ENCODE results near the gene ADORA1.

Gene ADORA1

DNA sequence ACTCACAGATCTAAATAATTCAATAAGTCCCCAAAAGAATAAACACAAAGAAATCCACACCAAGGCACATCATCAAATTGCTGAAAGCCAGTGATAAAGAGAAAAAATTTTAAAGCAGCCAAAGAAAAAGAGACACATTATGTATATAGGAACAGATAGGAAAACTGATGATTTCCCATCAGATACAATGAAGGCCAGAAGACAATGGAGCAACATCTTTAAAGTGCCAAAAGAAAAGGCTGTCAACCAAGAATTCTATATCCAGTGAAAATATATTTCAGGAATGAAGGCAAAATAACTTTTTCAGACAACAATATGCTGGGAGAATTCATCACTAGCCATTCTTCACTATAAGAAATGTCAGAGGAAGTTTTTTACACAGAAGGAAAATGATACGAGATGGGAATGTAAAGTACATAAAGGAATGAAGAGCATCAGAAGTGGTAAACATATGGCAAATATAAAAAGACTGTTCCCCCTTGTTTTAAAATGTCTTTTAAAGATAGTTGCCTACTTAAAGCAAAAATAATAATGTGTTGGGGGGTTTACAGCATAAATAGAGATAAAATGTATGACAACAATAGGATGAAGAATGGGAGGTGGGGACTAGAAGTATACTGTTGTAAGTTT is 32.4 kb upstream of the ADORA1 start:
- no peak for TF ChIP-seq EP300 (IDR thresholded peaks at IDR 0.05; ENCODE audit: borderline replicate concordance)
- TF ChIP-seq TAF1 (IDR thresholded peaks at IDR 0.05; ENCODE audit: low read depth), result no peak
- TF ChIP-seq CEBPB (IDR thresholded peaks at IDR 0.05), result no peak
- no peak for TF ChIP-seq TCF12 (IDR thresholded peaks at IDR 0.05; ENCODE audit: low read depth)
- TF ChIP-seq CREB1 (IDR thresholded peaks at IDR 0.05; ENCODE audit: low read depth), result no peak
- no peak for TF ChIP-seq TEAD4 (IDR thresholded peaks at IDR 0.05)
- TF ChIP-seq NFIC (IDR thresholded peaks at IDR 0.05), result no peak
- TF ChIP-seq ZBTB7A (IDR thresholded peaks at IDR 0.05; ENCODE audit: low read depth), result no peak
- TF ChIP-seq, protein P1, sequence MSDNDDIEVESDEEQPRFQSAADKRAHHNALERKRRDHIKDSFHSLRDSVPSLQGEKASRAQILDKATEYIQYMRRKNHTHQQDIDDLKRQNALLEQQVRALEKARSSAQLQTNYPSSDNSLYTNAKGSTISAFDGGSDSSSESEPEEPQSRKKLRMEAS (IDR thresholded peaks at IDR 0.05), result no peak
- no peak for TF ChIP-seq EGR1 (IDR thresholded peaks at IDR 0.05)
- TF ChIP-seq RAD21 (IDR thresholded peaks at IDR 0.05; ENCODE audit: low read depth), result no peak
- TF ChIP-seq YY1 (IDR thresholded peaks at IDR 0.05; ENCODE audit: low read depth), result no peak

DNA sequence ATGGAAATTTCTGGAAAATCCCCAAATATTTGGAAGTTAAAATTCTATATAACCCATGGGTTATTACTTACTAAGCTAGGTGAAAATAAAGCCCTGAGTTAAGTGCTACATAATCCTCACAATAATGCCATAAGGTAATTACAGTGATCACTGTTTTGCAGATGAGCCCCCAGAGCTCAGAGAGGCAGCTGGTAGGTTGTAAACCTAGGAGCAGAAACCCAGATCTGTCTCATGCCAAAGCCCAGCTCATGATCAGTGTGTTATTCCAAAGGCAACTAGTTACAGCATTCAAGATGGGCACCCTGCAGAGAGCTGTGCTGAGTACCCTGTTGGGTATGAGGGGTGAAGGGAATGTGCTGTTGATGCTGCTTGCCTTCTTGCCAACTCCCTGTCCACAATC is 31.0 kb upstream of the ADORA1 start:
- TF ChIP-seq EGR1 (IDR thresholded peaks at IDR 0.05) (no peak), ZBTB7A (IDR thresholded peaks at IDR 0.05; ENCODE audit: low read depth) (no peak)

DNA sequence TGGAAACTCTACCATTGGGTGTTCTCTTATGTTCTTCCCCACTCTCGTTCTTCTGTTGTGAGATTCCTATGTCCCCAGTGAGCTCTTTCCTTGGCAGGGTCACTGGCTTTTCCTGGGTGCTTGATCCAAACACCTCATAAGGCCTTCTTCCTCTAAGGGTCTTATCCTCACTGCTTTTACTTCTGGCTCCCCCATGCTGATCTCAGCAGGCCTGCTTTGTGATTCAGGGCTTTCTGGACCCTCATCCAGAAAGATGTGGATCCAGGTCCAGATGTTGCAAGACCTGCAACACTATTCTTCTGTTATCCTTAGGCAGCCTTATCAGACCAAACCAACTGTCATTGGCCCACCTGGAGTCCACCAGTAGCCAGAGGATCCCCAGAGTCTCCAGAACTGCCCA is 30.5 kb upstream of the ADORA1 start:
- TF ChIP-seq ZBTB7A (IDR thresholded peaks at IDR 0.05; ENCODE audit: low read depth) (no peak), EP300 (IDR thresholded peaks at IDR 0.05; ENCODE audit: borderline replicate concordance) (no peak), CEBPB (IDR thresholded peaks at IDR 0.05) (no peak), CREB1 (IDR thresholded peaks at IDR 0.05; ENCODE audit: low read depth) (no peak), FOXM1 (IDR thresholded peaks at IDR 0.05; ENCODE audit: borderline replicate concordance, low read depth) (no peak), TAF1 (IDR thresholded peaks at IDR 0.05; ENCODE audit: low read depth) (no peak), YY1 (IDR thresholded peaks at IDR 0.05; ENCODE audit: low read depth) (no peak), NFIC (IDR thresholded peaks at IDR 0.05) (no peak), EGR1 (IDR thresholded peaks at IDR 0.05) (no peak)
- TF ChIP-seq, protein P2, sequence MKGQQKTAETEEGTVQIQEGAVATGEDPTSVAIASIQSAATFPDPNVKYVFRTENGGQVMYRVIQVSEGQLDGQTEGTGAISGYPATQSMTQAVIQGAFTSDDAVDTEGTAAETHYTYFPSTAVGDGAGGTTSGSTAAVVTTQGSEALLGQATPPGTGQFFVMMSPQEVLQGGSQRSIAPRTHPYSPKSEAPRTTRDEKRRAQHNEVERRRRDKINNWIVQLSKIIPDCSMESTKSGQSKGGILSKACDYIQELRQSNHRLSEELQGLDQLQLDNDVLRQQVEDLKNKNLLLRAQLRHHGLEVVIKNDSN (IDR thresholded peaks at IDR 0.05), result no peak
- TF ChIP-seq, protein P1 (IDR thresholded peaks at IDR 0.05), result no peak
- TF ChIP-seq, protein P3, sequence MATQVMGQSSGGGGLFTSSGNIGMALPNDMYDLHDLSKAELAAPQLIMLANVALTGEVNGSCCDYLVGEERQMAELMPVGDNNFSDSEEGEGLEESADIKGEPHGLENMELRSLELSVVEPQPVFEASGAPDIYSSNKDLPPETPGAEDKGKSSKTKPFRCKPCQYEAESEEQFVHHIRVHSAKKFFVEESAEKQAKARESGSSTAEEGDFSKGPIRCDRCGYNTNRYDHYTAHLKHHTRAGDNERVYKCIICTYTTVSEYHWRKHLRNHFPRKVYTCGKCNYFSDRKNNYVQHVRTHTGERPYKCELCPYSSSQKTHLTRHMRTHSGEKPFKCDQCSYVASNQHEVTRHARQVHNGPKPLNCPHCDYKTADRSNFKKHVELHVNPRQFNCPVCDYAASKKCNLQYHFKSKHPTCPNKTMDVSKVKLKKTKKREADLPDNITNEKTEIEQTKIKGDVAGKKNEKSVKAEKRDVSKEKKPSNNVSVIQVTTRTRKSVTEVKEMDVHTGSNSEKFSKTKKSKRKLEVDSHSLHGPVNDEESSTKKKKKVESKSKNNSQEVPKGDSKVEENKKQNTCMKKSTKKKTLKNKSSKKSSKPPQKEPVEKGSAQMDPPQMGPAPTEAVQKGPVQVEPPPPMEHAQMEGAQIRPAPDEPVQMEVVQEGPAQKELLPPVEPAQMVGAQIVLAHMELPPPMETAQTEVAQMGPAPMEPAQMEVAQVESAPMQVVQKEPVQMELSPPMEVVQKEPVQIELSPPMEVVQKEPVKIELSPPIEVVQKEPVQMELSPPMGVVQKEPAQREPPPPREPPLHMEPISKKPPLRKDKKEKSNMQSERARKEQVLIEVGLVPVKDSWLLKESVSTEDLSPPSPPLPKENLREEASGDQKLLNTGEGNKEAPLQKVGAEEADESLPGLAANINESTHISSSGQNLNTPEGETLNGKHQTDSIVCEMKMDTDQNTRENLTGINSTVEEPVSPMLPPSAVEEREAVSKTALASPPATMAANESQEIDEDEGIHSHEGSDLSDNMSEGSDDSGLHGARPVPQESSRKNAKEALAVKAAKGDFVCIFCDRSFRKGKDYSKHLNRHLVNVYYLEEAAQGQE (IDR thresholded peaks at IDR 0.05; ENCODE audit: low read depth), result no peak

DNA sequence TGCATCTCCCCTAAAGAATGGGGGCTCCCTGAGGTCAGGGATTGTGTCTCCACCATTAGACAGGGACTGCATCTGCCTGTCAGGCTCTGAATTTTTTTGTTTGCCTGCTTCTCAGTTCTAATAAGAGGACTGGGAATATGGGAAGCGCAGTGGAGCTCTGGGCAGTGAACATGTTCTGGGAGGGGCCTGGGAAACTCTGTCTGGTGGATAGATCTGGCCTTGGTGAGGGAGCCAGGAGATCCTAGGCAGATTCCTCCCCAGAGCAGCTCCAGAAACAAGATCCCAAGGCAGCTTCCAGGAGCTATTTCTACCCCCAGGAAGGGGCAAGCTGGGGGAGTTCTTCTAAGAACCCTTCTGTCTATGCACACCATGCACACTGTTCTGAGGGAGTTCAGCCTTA is 29.1 kb upstream of the ADORA1 start:
- no peak for TF ChIP-seq YY1 (IDR thresholded peaks at IDR 0.05; ENCODE audit: low read depth)
- no peak for TF ChIP-seq TCF12 (IDR thresholded peaks at IDR 0.05; ENCODE audit: low read depth)
- TF ChIP-seq, protein P3 (IDR thresholded peaks at IDR 0.05; ENCODE audit: low read depth), result no peak
- no peak for TF ChIP-seq FOXM1 (IDR thresholded peaks at IDR 0.05; ENCODE audit: borderline replicate concordance, low read depth)

DNA sequence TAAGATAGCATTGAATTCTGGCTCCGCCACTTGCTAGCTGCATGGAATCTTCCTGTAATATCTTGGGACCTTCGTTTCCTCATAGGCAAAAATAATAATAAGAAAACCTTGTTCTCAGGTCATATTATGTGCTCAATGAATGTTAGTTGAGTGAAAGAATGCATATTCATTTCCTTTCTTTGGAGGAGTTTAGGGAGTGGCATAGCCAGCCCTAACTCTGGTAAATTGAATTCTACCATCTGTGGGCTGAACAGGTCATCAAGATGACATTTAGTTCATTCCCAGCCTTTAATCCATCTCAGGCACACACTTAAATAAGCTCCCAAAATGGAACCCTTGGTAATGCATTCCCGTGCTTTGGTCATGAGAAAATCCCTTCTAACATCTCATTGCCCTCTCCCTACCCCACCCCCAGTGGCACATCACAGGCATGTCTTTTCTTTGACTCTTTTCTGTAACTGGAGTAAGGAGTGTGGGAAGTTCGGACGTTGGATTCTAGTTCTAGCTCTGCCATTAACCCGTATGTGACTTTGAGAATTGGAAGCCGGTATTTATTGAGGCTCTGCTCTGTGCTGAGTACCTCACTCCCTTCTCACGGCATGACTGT is 28.5 kb upstream of the ADORA1 start:
- TF ChIP-seq EP300 (IDR thresholded peaks at IDR 0.05; ENCODE audit: borderline replicate concordance) (no peak), CREB1 (IDR thresholded peaks at IDR 0.05; ENCODE audit: low read depth) (no peak), NFIC (IDR thresholded peaks at IDR 0.05) (no peak), FOXM1 (IDR thresholded peaks at IDR 0.05; ENCODE audit: borderline replicate concordance, low read depth) (no peak), EGR1 (IDR thresholded peaks at IDR 0.05) (no peak), TAF1 (IDR thresholded peaks at IDR 0.05; ENCODE audit: low read depth) (no peak)
- TF ChIP-seq, protein P1 (IDR thresholded peaks at IDR 0.05), result no peak

DNA sequence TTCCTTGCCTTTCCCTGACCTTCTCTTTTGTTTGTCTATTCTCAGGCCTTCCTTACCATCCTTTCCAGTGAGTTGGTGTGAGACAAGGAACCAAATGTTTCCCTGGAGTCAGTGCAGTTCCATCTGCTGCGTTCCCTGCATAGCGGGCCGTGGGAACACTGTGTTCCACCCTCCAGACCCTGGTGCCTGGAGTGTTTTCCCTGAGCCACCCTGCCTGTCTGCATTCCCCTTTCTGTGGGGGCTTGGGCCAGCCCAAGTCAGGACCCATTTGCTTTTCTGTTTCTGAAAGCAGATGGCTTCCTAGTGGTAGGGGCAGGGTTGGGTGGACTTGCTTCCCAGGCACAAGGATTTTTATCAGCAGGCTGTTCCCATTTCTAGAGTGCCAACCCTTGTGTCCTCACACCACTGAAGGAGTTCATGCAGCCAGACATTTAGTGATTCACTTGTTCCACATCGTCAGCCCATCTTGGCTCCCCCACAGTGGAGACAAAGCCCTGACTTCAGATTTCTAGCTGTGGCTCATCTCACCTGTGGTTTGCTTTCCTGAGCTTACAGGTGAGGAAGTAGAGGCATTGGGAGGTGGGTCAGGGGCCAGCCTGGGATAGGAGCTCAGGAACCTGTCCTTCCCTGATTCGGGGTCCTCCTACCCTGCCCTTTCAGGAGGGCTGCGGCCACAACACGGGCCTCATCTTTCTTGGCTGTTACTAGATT is 27.6 kb upstream of the ADORA1 start:
- no peak for TF ChIP-seq EP300 (IDR thresholded peaks at IDR 0.05; ENCODE audit: borderline replicate concordance)
- no peak for TF ChIP-seq TCF12 (IDR thresholded peaks at IDR 0.05; ENCODE audit: low read depth)
- no peak for TF ChIP-seq ZBTB7A (IDR thresholded peaks at IDR 0.05; ENCODE audit: low read depth)
- TF ChIP-seq, protein P1 (IDR thresholded peaks at IDR 0.05), result no peak
- TF ChIP-seq TAF1 (IDR thresholded peaks at IDR 0.05; ENCODE audit: low read depth), result no peak
- no peak for TF ChIP-seq CEBPB (IDR thresholded peaks at IDR 0.05)
- no peak for TF ChIP-seq RAD21 (IDR thresholded peaks at IDR 0.05; ENCODE audit: low read depth)
- TF ChIP-seq, protein P3 (IDR thresholded peaks at IDR 0.05; ENCODE audit: low read depth), result no peak
- TF ChIP-seq CREB1 (IDR thresholded peaks at IDR 0.05; ENCODE audit: low read depth), result no peak
- TF ChIP-seq FOXM1 (IDR thresholded peaks at IDR 0.05; ENCODE audit: borderline replicate concordance, low read depth), result no peak
- no peak for TF ChIP-seq EGR1 (IDR thresholded peaks at IDR 0.05)
- no peak for TF ChIP-seq YY1 (IDR thresholded peaks at IDR 0.05; ENCODE audit: low read depth)
- no peak for TF ChIP-seq TEAD4 (IDR thresholded peaks at IDR 0.05)
- no peak for TF ChIP-seq NFIC (IDR thresholded peaks at IDR 0.05)
- TF ChIP-seq, protein P2 (IDR thresholded peaks at IDR 0.05), result no peak

Data from Ishikawa (cell line).